GM12878 (cell line): ENCODE measurements around the gene DAPK3. TPM values are rescaled to one million over a fixed set of nuclear protein-coding genes. Genes with fewer than 3 reads are reported as not detected.
A peak's percentile ranks its signal among the peaks of the same experiment; 100 is the strongest.

Experiments
- CEBPZ ChIP-seq: fragments of 150-350 bp; IDR thresholded peaks from 2 replicates; pipeline ENCODE4 v1.6.1; 2016; ENCODE audit warnings: low read depth, low read length
- GATAD2B ChIP-seq: fragments of 450-650 bp; conservative IDR thresholded peaks from 2 replicates; pipeline ENCODE4 v1.6.1; 2017; ENCODE audit warnings: low read depth, mild to moderate bottlenecking, moderate library complexity
- HDAC2 ChIP-seq: fragments of 200-600 bp; sonication (generic); IDR thresholded peaks from 2 replicates; pipeline ENCODE4 v1.6.1; 2017
- IRF5 ChIP-seq: fragments of 450-650 bp; IDR thresholded peaks from 2 replicates; pipeline ENCODE4 v1.6.1; 2017; ENCODE audit warnings: borderline replicate concordance
- KDM1A ChIP-seq: fragments of 200-600 bp; sonication (generic); IDR thresholded peaks from 2 replicates; pipeline ENCODE4 v1.6.1; 2016; ENCODE audit warnings: borderline replicate concordance
- RELB ChIP-seq: fragments of 450-650 bp; IDR thresholded peaks from 2 replicates; pipeline ENCODE4 v1.6.1; 2017; ENCODE audit warnings: low read depth, mild to moderate bottlenecking, moderate library complexity
- SMARCA5 ChIP-seq: fragments of 450-650 bp; IDR thresholded peaks from 2 replicates; pipeline ENCODE4 v1.6.1; 2017; ENCODE audit warnings: mild to moderate bottlenecking
- polyA plus RNA-seq, 11 experiments: library from polyadenylated mRNA; depleted of rRNA in 4 of 11; unstranded in 6 of 11; stranded (reverse) in 5 of 11; fragments of >200 nt; fragmentation: Nextera tagmentation in 4 of 11; fragmentation: Illumina TruSeq in 1 of 11; extraction: Ambion mirVana in 4 of 11; extraction: Trizol in 1 of 11; gene quantifications; 1 replicate in 1 of 11; 2 replicates in 10 of 11; pipeline versions ENCODE4 v1.2.1 to v1.2.3, GENCODE V29; 2011 to 2016; ENCODE audit warnings: inconsistent platforms in 2 of 11, missing spikeins in 2 of 11, low read depth in 1 of 11
- total RNA-seq, 4 experiments: library from RNA; depleted of rRNA in 3 of 4; stranded (reverse); fragments of >200 nt in 3 of 4; fragmentation: Illumina TruSeq in 1 of 4; extraction: Trizol in 1 of 4; gene quantifications; 2 replicates each; pipeline versions ENCODE4 v1.2.1 to v1.2.3, GENCODE V29; 2013 to 2021

Gene DAPK3
- total and polyA plus RNA-seq, 10 of the 15 experiments (the other 5 are each of a cell fraction or from before 2014, with no cell fraction given) = 0.13 to 46.4 (median 24.8) TPM

- no peak for TF ChIP-seq IRF5
- no peak for TF ChIP-seq CEBPZ
- TF ChIP-seq HDAC2 = no peak
- TF ChIP-seq KDM1A = no peak
- 0 out of 2 replicates have a peak, but pooled peaks have one; percentile 50 for TF ChIP-seq RELB
- no peak for TF ChIP-seq GATAD2B
- peak; percentile 43; the same call in 1 of the 2 replicates for TF ChIP-seq SMARCA5
Measured at GRCh38 chr19:3987619-3988371, 16.9 kb upstream of the DAPK3 start (continued).
